Heart left ventricle (tissue), 16 donors: ENCODE results near the gene NHSL2. TPM values are rescaled to one million over a fixed set of nuclear protein-coding genes. Genes with fewer than 3 reads are reported as not detected.

ENCODE experiments used
- ATAC-seq, 4 donors: fragments of 200-7000 bp; cut with Tn5 transposase; one replicate each; pipeline ENCODE4 v1.9.1; 2020 to 2022; ENCODE audit warnings: moderate library complexity in 4 of 4, mild to moderate bottlenecking in 3 of 4, moderate number of reproducible peaks in 1 of 4
- DNase-seq, 5 donors: peaks; one replicate each; pipeline ENCODE4 v3.0.0-alpha.2; 2020
- H3K27ac ChIP-seq, 12 donors: fragments of 200-600 bp; sonication (generic) in 4 of 12; one replicate each; pipeline versions ENCODE4 v1.5.0 to v1.8.0; 2016 to 2022; ENCODE audit warnings: mild to moderate bottlenecking in 2 of 12
- H3K27me3 ChIP-seq, 9 donors: fragments of 200-600 bp; sonication (generic) in 2 of 9; one replicate each; pipeline versions ENCODE4 v1.5.1 to v1.8.0; 2016 to 2022; ENCODE audit warnings: mild to moderate bottlenecking in 3 of 9
- H3K36me3 ChIP-seq, 9 donors: fragments of 200-600 bp; sonication (generic) in 2 of 9; one replicate each; pipeline versions ENCODE4 v1.5.0 to v1.8.0; 2018 to 2022; ENCODE audit warnings: mild to moderate bottlenecking in 2 of 9
- H3K4me1 ChIP-seq, 12 donors: fragments of 200-600 bp; sonication (generic) in 4 of 12; one replicate each; pipeline versions ENCODE4 v1.5.0 to v1.8.0; 2016 to 2022; ENCODE audit warnings: mild to moderate bottlenecking in 3 of 12
- H3K4me3 ChIP-seq, 12 donors: fragments of 200-600 bp; sonication (generic) in 4 of 12; one replicate each; pipeline versions ENCODE4 v1.5.0 to v1.8.0; 2017 to 2022; ENCODE audit warnings: mild to moderate bottlenecking in 9 of 12, moderate library complexity in 4 of 12
- H3K9me3 ChIP-seq, 12 donors: fragments of 200-600 bp; sonication (generic) in 4 of 12; one replicate each; pipeline versions ENCODE4 v1.5.0 to v1.8.0; 2016 to 2022; ENCODE audit warnings: mild to moderate bottlenecking in 1 of 12
- POLR2A ChIP-seq, 2 donors: fragments of 450-650 bp; IDR thresholded peaks; one replicate each; pipeline ENCODE4 v1.6.1; 2017; ENCODE audit warnings: antibody characterized with exemption in 2 of 2, mild to moderate bottlenecking in 2 of 2, moderate library complexity in 2 of 2
- WGBS, 4 donors: extraction: QIAGEN DNeasy Blood & Tissue Kit in 2 of 4; methylation state at CpG; one replicate each; pipeline versions ENCODE4 v1.1.5 to v1.1.7; 2013 to 2018; 5-methylcytosine and 5-hydroxymethylcytosine counted together
- intact Hi-C, 10 donors: fragments of 100-400 bp; cut with DNase I; formaldehyde crosslinking; loops; one replicate each; pipeline versions ENCODE4 v1.11.1 to v1.14.2; 2022
- polyA plus RNA-seq, 2 donors: library from polyadenylated mRNA; stranded (reverse); fragments of 200-250 nt; gene quantifications; one replicate each; pipeline ENCODE4 v1.2.3, GENCODE V29; 2013
- total RNA-seq, 9 donors: library from RNA; depleted of rRNA in 2 of 9; stranded (reverse); fragments of >200 nt in 2 of 9; fragmentation: NEBNext Ultra II Directional in 3 of 9; extraction: Animal tissue kit (Norgen Biotek cat#: 25700) in 3 of 9; gene quantifications; one replicate each; pipeline versions ENCODE4 v1.1.0 to v1.2.4, GENCODE V29; 2016 to 2023
- TF ChIP-seq, protein P1 (sequence below), 12 donors: fragments of 200-600 bp; sonication (generic) in 4 of 12; IDR thresholded peaks; one replicate each; pipeline versions ENCODE4 v1.5.0 to v1.8.0; 2018 to 2022; ENCODE audit warnings: antibody characterized with exemption in 12 of 12, mild to moderate bottlenecking in 5 of 12
- donor health status: ischemic (EF 13 %, LVEDD 7.1; RV severe dilation, severe dysfunction).
- donor health status: healthy with polysubstance abuse.
- donor health status: DM: no; HTN: yes; CAD: no.
- donor health status: DM: no; HTN: no; CAD: no.
- donor health status: ischemic (EF 25% LVEDD 6.9; RV normal size, moderate dysfunction).
- donor health status: ischemic (EF 25% LVEDD 5.7; RV mildly dilated, moderate dysfunction).
- donor health status: healthy.
- donor health status: DM: yes; HTN: yes; CAD: no.
- donor health status: ischemic (EF 35%, LVEDD 5.7; RV mildly dilated, moderate dysfunction).
- donor health status: nonischemic (EF 11% LVEDD 7.7; RV severe dilation, severe dysfunction).
- donor health status: DM: yes; HTN: yes; CAD: no.
- donor health status: PGD.
- donor health status: ischemic (EF 29% LVEDD 5.4; RV normal size, mild dysfunction).
- donor health status: nonischemic (EF 23%, LVEDD 6.1; RV moderate dilation, normal function).

The NHSL2 gene
- total and polyA plus RNA-seq, 11 donors = 1.8 to 14.0 (median 5.8) TPM

DNA sequence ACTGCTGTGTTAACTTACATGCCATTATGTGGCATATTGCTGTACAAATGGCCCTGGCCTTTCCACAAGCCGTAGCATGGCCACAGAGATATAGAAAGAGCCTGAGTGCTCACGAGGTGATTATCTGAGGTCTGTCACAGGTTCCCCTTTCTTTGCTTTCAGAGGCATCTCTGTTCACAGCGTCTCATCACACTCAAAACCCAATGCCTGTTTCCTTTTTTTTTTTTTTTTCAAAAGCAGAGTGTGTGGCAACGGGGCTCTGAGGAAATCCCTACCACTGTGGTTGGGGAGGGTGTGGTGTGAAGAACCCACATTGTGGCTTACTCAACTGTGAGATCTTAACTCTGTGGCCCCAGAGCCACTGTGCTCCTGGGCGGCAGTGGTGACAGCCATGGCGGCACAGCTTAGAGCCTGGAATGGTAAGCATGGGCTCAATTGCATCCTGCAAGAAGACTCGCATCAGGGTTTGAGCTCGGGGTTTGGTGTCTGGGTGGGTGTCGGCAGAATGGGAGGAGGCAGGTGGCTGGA lies 190.2 kb downstream of the NHSL2 start:
- Histone ChIP-seq H3K4me3 (peak overlapping the region in 1 of 12 donors; percentile 48), H3K9me3 (no peaks in the 10 kb centered on the region), H3K4me1 (peaks cover 0 to 33% (median 1%) of the 10 kb centered on the region in 12 donors), H3K36me3 (no peaks in the 10 kb centered on the region), H3K27ac (peak overlapping the region in 1 of 12 donors; percentile 73), H3K27me3 (peaks cover 0 to 27% (median 0%) of the 10 kb centered on the region in 9 donors)
- intact Hi-C loops = no loop called here
- DNase-seq (peak in 1 of 5 donors; percentile 49), ATAC-seq (peak; percentile 32 to 77 (median 57))
- no peak for TF ChIP-seq POLR2A (IDR thresholded peaks at IDR 0.05)
- TF ChIP-seq, protein P1, sequence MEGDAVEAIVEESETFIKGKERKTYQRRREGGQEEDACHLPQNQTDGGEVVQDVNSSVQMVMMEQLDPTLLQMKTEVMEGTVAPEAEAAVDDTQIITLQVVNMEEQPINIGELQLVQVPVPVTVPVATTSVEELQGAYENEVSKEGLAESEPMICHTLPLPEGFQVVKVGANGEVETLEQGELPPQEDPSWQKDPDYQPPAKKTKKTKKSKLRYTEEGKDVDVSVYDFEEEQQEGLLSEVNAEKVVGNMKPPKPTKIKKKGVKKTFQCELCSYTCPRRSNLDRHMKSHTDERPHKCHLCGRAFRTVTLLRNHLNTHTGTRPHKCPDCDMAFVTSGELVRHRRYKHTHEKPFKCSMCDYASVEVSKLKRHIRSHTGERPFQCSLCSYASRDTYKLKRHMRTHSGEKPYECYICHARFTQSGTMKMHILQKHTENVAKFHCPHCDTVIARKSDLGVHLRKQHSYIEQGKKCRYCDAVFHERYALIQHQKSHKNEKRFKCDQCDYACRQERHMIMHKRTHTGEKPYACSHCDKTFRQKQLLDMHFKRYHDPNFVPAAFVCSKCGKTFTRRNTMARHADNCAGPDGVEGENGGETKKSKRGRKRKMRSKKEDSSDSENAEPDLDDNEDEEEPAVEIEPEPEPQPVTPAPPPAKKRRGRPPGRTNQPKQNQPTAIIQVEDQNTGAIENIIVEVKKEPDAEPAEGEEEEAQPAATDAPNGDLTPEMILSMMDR (IDR thresholded peaks at IDR 0.05) = no peak
- 69 to 83% (median 80%) methylated on average over 7 to 9 of the region's 9 CpGs for WGBS, 4 donors

DNA sequence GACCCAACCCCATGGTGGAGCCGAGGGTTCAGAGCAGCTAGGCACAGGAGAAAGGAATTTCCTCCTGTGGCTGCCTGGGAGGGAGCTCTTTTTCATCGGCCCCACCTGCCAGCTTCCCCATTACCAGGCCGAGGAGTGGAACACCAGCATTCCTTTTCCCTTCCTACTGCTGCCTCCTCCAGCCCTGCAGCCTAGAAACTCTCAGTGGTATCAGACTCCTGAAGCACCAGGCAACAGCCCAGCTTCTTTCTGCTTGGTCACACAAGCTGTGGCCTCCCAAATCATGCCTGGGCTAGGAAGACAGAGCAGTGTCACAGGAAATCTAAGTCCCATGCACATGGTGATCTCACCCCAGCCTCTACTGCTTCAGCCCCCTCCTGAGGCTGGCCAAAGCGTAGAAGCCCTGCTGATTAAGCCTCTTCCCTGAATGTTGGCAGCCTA lies 191.0 kb downstream of the NHSL2 start:
- WGBS, 4 donors = 35 to 46% (median 42%) methylated on average over 4 of the region's 4 CpGs
- H3K27me3 ChIP-seq = peaks cover 0 to 26% (median 0%) of the 10 kb centered on the region in 9 donors
- ATAC-seq (no peak), DNase-seq (no peak)
- no peak for TF ChIP-seq POLR2A (IDR thresholded peaks at IDR 0.05)
- TF ChIP-seq, protein P1 (IDR thresholded peaks at IDR 0.05) = no peak
- H3K4me3 ChIP-seq = peak overlapping the region in 1 of 12 donors; percentile 48
- no peaks in the 10 kb centered on the region for H3K9me3 ChIP-seq
- intact Hi-C loops = no loop called here
- no peaks in the 10 kb centered on the region for H3K36me3 ChIP-seq
- H3K4me1 ChIP-seq = peaks cover 0 to 32% (median 1%) of the 10 kb centered on the region in 12 donors
- peak overlapping the region in 1 of 12 donors; percentile 73 for H3K27ac ChIP-seq

DNA sequence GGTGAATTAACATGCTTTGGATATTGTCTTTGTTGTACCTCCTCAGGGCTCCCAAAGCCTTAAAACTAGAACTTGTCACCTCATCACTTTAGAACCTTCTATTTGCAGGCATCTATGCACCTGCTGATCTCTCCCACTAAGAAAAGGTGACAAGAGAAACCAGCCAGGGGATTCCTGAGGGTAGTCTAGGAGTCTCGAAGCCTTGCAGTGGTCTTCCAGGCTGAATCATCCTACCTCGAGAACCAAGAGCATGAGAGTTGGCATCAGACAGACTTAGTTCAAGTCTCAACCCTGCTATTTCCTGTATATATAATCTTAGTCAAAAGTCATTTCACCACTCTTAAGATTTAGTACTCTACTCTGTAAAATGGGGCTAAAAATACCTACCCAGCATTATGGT lies 191.5 kb downstream of the NHSL2 start:
- Histone ChIP-seq H3K4me3 (peak overlapping the region in 1 of 12 donors; percentile 48), H3K9me3 (no peaks in the 10 kb centered on the region), H3K27ac (peak overlapping the region in 1 of 12 donors; percentile 73), H3K4me1 (peaks cover 0 to 32% (median 1%) of the 10 kb centered on the region in 12 donors), H3K27me3 (peaks cover 0 to 26% (median 0%) of the 10 kb centered on the region in 9 donors), H3K36me3 (no peaks in the 10 kb centered on the region)
- no peak for ATAC-seq
- WGBS, 4 donors = 58 to 89% (median 79%) methylated on average over 2 of the region's 2 CpGs
- DNase-seq = no peak
- no peak for TF ChIP-seq POLR2A (IDR thresholded peaks at IDR 0.05)
- TF ChIP-seq, protein P1 (IDR thresholded peaks at IDR 0.05) = no peak
- intact Hi-C loops = no loop called here

DNA sequence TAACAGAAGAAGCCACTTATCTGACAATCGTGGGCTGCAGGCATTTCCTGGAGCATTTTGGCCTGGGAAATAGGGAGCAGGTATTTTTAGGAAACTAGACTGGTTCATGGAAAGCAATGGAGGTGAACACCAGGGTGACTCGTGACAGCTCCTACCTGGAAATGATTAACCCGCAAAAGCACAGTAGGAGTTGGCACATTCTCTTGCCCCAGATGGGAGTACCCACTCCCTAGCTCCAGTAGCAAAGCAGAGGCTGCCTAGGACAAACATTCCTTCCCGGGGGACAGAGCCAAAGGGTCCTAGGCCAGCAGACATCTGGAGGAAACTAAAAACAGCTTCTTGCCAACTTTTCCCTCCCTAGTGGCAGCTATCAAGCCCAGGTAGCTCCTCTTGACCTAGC lies 192.1 kb downstream of the NHSL2 start:
- DNase-seq (no peak), ATAC-seq (no peak)
- H3K36me3 ChIP-seq = no peaks in the 10 kb centered on the region
- no peak overlapping the region for H3K4me3 ChIP-seq
- no peak overlapping the region for H3K27ac ChIP-seq
- WGBS, 4 donors = 49 to 69% (median 61%) methylated on average over 4 of the region's 4 CpGs
- intact Hi-C loops = no loop called here
- H3K27me3 ChIP-seq = peaks cover 0 to 26% (median 0%) of the 10 kb centered on the region in 9 donors
- TF ChIP-seq, protein P1 (IDR thresholded peaks at IDR 0.05) = no peak
- TF ChIP-seq POLR2A (IDR thresholded peaks at IDR 0.05) = no peak
- H3K9me3 ChIP-seq = no peaks in the 10 kb centered on the region
- H3K4me1 ChIP-seq = peaks cover 0 to 27% (median 1%) of the 10 kb centered on the region in 12 donors
